Motor neuron (in vitro differentiated cells): ENCODE data around the gene KCNIP3. TPM values are rescaled to one million over a fixed set of nuclear protein-coding genes. Genes with fewer than 3 reads are reported as not detected.

Experiments used
- ATAC-seq, 8 experiments: fragments of 200-7000 bp; cut with Tn5 transposase; replicated peaks in 6 of 8; 2 replicates each; pipeline ENCODE4 v1.8.0; 2021; ENCODE audit warnings: mild to moderate bottlenecking in 8 of 8, moderate library complexity in 8 of 8
- H3K27ac ChIP-seq, 2 donors: fragments of 250-450 bp; sonication (Bioruptor Pico); 2 replicates each; pipeline ENCODE4 v1.9.0; 2021; ENCODE audit warnings: antibody characterized with exemption in 2 of 2, mild to moderate bottlenecking in 2 of 2, moderate library complexity in 1 of 2
- H3K4me1 ChIP-seq, 2 donors: fragments of 250-450 bp; sonication (Bioruptor Pico); replicated peaks in 1 of 2; 2 replicates each; pipeline ENCODE4 v1.6.1; 2021; ENCODE audit warnings: antibody characterized with exemption in 2 of 2, mild to moderate bottlenecking in 2 of 2, moderate library complexity in 1 of 2
- H3K4me3 ChIP-seq, 5 donors: fragments of 250-450 bp; sonication (Bioruptor Pico); 2 replicates each; pipeline ENCODE4 v1.9.0; 2021; ENCODE audit warnings: antibody characterized with exemption in 5 of 5, mild to moderate bottlenecking in 5 of 5, moderate library complexity in 4 of 5
- WGBS, 10 experiments: fragments of 450-650 bp; shearing (Covaris generic); methylation state at CpG; one replicate each; pipeline ENCODE4 v1.0.0; 2022; 5-methylcytosine and 5-hydroxymethylcytosine counted together
- in situ Hi-C, 9 experiments: fragments of 400-800 bp; cut with MboI; loops; one replicate each; pipeline ENCODE4 v1.15.0; 2021; ENCODE audit warnings: low sequenced_read_pairs in 9 of 9, low pct_unique_long_range_greater_than_20kb in 2 of 9; ENCODE audit not compliant: unreplicated experiment in 9 of 9
- total RNA-seq, 8 experiments: library from RNA; unstranded; fragments of 300-600 nt; gene quantifications; 2 replicates each; pipeline versions ENCODE4 v1.2.3 to v1.2.4, GENCODE V29; 2022

Gene KCNIP3
- total RNA-seq, 8 experiments from 2014 or later, result 0.51 to 5.3 (median 1.8) TPM

- Histone ChIP-seq H3K4me1 (peaks cover 15 to 25% of the 10 kb centered on the region in 2 donors), H3K4me3 (no peak overlapping the region), H3K27ac (no peak overlapping the region)
- peak in 3 of 8 experiments; percentile 1 to 4 (median 3) for ATAC-seq
- WGBS, 10 experiments, result 60 to 100% (median 86%) methylated on average over 1 to 4 of the region's 11 CpGs; no CpG with 5 or more reads in 7 of the 10 experiments
- in situ Hi-C loops, result loop anchor here in 1 of 9 experiments (25.0 kb wide), 1 partner anchor 127 kb away; no protein-coding TSS in a partner anchor
These were observed 17.4 kb downstream of the KCNIP3 start for GRCh38 chr2:95314598-95314963.

DNA sequence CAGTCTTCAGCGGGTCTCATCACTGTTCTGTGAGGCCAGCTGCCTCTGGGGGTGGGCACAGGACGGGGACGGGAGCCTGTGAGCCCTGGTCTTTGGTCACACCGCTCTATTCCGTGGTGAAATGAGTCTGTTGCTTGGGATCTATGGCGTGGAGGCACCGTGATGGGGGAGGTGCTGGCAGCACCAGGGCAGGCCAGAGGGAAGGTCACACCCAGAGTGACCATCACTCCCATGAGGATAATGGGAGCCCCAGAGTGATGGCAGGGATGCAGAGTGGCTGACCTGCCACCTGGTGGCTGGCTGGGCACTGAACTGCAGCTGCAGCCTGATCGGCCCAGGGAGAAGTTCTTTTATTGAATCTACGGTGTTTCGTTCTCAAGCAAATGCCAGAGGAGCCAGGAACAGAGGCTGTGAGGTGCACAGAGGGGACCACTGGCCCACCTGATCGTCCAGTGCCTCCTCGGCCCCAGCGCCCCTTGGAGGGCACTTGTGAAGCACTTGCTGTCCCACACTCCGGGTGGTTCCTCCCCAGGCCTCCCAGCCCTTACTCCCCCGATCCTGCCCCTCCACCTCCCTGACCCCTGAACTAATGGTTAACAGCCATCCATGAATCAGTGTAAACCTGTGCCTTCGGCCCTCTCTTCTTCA, 17.9 kb downstream of the KCNIP3 start:
- WGBS, 10 experiments, result 33 to 42% (median 40%) methylated on average over 1 to 2 of the region's 16 CpGs; no CpG with 5 or more reads in 7 of the 10 experiments
- in situ Hi-C loops, result loop anchor here in 1 of 9 experiments (25.0 kb wide), 1 partner anchor 128 kb away; no protein-coding TSS in a partner anchor
- H3K4me3 ChIP-seq, result no peak overlapping the region
- no peak overlapping the region for H3K27ac ChIP-seq
- peaks cover 15 to 25% of the 10 kb centered on the region in 2 donors for H3K4me1 ChIP-seq
- ATAC-seq, result peak; percentile 47 to 82 (median 74)

GRCh38 chr2:95315801-95316411, 18.8 kb downstream of the KCNIP3 start:
- no peak for ATAC-seq
- Histone ChIP-seq H3K4me1 (peaks cover 15 to 25% of the 10 kb centered on the region in 2 donors), H3K4me3 (no peak overlapping the region), H3K27ac (no peak overlapping the region)
- in situ Hi-C loops, result loop anchor here in 1 of 9 experiments (25.0 kb wide), 1 partner anchor 129 kb away; no protein-coding TSS in a partner anchor
- WGBS, 10 experiments, result 30 to 100% (median 87%) methylated on average over 1 to 6 of the region's 19 CpGs; no CpG with 5 or more reads in 4 of the 10 experiments

DNA sequence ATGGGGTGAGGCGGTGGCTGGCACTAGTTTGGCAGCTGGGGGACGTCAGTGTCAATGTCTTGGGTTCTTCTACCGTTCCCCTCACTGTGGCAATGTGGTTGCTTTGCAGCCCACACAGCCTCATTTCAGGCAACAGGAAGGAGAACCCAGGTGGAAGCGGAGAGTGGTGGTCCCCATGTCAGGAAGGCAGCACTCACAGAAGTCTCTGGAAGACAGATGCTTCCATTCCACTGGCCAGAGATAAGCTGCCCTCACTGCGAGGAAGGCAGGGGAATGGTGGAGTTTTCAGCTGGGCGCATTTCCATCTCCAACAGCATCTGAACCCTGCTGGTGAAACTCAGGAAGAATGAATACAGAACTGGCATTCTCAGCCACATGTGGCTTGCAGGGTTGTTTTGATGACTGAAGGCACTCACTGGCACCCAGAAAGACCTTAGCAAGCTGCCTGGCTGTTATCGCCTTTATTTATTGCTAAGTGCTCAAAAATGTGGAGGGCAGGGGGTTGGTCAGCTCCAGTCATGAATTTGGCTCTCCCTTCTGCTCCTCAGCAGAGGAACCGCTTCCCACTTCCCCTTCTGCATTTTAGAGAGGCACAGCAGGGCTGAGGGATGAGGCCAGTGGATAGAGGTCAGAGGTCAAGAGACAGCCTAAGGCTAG, 19.4 kb downstream of the KCNIP3 start:
- Histone ChIP-seq H3K4me1 (peaks cover 13 to 24% of the 10 kb centered on the region in 2 donors), H3K4me3 (no peak overlapping the region), H3K27ac (no peak overlapping the region)
- 0 to 100% (median 83%) methylated on average over 1 to 6 of the region's 8 CpGs; no CpG with 5 or more reads in 2 of the 10 experiments for WGBS, 10 experiments
- no peak for ATAC-seq
- in situ Hi-C loops, result loop anchor here in 1 of 9 experiments (25.0 kb wide), 1 partner anchor 129 kb away; no protein-coding TSS in a partner anchor

DNA sequence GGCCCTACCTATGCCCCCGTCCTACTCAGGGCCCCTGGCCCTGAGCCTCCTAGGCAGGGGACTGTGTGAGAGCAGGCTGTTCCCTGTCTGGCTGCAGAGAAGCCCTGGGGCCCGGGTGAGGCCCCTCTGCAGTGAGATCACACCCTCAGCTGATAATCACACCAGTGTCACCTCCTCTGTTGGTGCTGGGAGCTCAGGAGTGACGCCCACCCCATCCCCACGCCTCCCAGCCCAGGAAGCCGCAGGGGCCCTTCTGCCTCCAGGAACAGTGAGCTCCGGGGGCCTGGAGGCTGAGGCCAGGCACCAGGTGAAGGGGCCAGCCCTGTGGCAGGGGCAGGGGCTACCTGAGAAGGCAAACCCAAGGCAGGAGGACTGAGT, 20.0 kb downstream of the KCNIP3 start:
- Histone ChIP-seq H3K4me1 (peaks cover 8 to 18% of the 10 kb centered on the region in 2 donors), H3K27ac (no peak overlapping the region), H3K4me3 (no peak overlapping the region)
- in situ Hi-C loops, result loop anchor here in 1 of 9 experiments (25.0 kb wide), 1 partner anchor 130 kb away; no protein-coding TSS in a partner anchor
- peak in 7 of 8 experiments; percentile 10 to 81 (median 34) for ATAC-seq
- WGBS, 10 experiments, result 20 to 67% (median 28%) methylated on average over 1 to 2 of the region's 6 CpGs; no CpG with 5 or more reads in 5 of the 10 experiments

DNA sequence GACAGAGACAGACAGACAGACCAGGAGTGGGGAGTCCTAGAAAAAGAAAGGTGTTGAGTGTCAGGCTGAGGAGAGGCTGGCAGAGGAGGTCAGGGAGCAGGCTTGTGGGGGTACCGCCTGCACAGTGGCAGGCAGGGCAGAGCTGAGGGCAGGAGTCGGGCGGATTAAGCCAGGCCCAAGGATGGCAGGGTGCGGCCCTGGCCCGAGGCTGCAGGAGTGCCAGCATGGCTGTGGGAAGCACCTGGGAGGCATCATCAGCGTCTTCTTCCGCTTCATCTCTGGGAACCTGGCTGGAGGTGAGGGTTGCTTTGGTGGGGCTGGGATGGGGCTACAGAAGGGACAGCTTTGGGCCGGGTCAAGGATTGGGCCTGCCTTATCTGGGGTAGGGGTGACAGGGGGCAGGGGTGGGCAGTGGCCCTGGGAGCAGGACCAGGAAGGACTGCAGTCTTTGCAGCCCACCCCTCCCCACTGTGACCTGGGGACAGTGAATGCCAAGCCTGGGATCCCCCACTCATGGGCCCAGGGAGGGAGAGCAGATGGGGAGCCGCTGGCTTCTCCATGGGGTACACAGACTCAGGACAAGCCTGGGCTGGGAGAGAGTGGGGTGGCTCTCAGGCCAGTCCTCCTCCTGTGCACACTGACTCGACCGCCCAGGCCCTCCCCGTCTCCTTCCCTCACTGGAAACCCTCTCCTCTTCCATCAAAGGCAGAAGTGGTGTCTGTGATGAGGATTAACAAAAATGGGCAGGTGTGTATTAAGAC, 20.7 kb downstream of the KCNIP3 start:
- WGBS, 10 experiments, result 100% methylated on average over 1 of the region's 12 CpGs; no CpG with 5 or more reads in 8 of the 10 experiments
- H3K4me1 ChIP-seq, result peaks cover 8 to 18% of the 10 kb centered on the region in 2 donors
- in situ Hi-C loops, result loop anchor here in 1 of 9 experiments (25.0 kb wide), 1 partner anchor 131 kb away; no protein-coding TSS in a partner anchor
- H3K4me3 ChIP-seq, result no peak overlapping the region
- no peak overlapping the region for H3K27ac ChIP-seq
- no peak for ATAC-seq

DNA sequence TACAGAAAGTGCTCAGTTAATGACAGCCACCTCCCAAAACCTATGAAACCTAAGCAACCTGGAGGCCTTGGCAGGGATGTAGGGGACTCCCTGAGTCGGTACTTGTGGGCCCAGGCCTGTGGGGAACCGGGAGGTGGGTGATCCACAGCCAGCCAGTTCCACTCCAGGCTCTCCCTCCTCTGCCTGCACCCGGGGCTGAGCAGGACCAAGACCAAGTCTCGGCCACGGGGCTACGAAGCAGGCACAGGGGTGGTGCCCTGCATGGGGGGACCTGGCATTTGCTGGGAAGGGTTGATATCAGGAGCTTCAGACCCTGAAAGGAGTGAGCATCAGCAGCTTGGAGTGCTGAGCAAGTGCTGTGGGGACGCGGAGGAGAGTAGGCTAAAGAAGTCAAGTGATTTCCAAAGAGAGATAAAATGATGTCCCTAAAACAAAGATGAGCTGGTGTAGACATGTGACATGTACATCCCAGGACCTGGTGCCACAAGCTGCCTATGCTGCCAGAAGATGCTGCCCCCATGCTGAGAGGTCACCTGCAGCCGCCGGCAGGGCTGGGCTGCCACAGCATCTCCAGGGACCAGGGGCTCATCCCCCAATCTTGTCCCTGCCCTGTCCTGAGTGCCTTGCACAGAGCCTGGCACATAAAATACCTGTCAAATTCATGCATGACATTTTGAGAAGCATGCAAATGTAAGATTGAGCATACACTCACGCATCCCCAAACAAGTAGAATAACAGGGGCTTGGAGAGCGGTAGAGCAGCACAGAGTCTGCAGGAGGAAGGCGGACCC, 21.5 kb downstream of the KCNIP3 start:
- Histone ChIP-seq H3K4me3 (no peak overlapping the region), H3K27ac (no peak overlapping the region), H3K4me1 (peaks cover 5 to 14% of the 10 kb centered on the region in 2 donors)
- in situ Hi-C loops, result loop anchor here in 1 of 9 experiments (25.0 kb wide), 1 partner anchor 131 kb away; no protein-coding TSS in a partner anchor
- 55 to 100% (median 89%) methylated on average over 1 to 5 of the region's 13 CpGs; no CpG with 5 or more reads in 4 of the 10 experiments for WGBS, 10 experiments
- no peak for ATAC-seq

- no peak for ATAC-seq
- H3K27ac ChIP-seq, result no peak overlapping the region
- WGBS, 10 experiments, result 80 to 100% (median 98%) methylated on average over 1 to 4 of the region's 23 CpGs; no CpG with 5 or more reads in 4 of the 10 experiments
- in situ Hi-C loops, result loop anchor here in 1 of 9 experiments (25.0 kb wide), 1 partner anchor 132 kb away; no protein-coding TSS in a partner anchor
- peaks cover 4 to 8% of the 10 kb centered on the region in 2 donors for H3K4me1 ChIP-seq
- no peak overlapping the region for H3K4me3 ChIP-seq
These were observed 22.6 kb downstream of the KCNIP3 start for GRCh38 chr2:95319481-95320343.

DNA sequence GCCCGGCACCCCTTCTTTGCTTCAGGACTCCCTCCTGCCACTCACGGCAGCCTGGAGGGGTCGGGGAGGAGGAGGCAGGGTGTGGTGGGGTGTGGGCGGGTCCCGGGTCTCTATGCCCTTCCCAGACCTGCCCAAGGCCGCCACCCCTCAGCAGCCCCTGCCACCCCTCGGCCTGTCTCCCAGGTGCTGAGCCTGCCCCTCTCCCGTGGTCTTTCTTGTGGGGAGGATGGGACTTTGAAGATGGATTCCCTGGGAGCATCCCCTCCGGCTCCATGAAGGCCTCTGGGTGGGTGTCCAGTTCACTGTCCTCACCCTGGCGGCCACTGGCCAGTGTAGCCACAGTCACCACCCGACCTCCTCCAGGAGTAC, 23.2 kb downstream of the KCNIP3 start:
- ATAC-seq, result no peak
- 60% methylated on average over 1 of the region's 11 CpGs; no CpG with 5 or more reads in 9 of the 10 experiments for WGBS, 10 experiments

GRCh38 chr2:95320986-95321767, 24.0 kb downstream of the KCNIP3 start:
- WGBS, 10 experiments, result 20 to 87% (median 64%) methylated on average over 2 to 4 of the region's 18 CpGs; no CpG with 5 or more reads in 3 of the 10 experiments
- no peak overlapping the region for H3K4me3 ChIP-seq
- H3K4me1 ChIP-seq, result peaks cover 0 to 5% of the 10 kb centered on the region in 2 donors
- no peak overlapping the region for H3K27ac ChIP-seq
- ATAC-seq, result peak in 1 of 8 experiments; percentile 9
- in situ Hi-C loops, result loop anchor here in 1 of 9 experiments (25.0 kb wide), 1 partner anchor 134 kb away; no protein-coding TSS in a partner anchor

More for the DNA sequence above, 23.2 kb downstream of the KCNIP3 start:
- no peak overlapping the region for H3K4me3 ChIP-seq
- in situ Hi-C loops, result loop anchor here in 1 of 9 experiments (25.0 kb wide), 1 partner anchor 133 kb away; no protein-coding TSS in a partner anchor
- H3K27ac ChIP-seq, result no peak overlapping the region
- H3K4me1 ChIP-seq, result peaks cover 0 to 5% of the 10 kb centered on the region in 2 donors
